H9 (cell line): ENCODE results near the gene THRB. TPM values are rescaled to one million over a fixed set of nuclear protein-coding genes. Genes with fewer than 3 reads are reported as not detected.

Experiments
- DNase-seq: peaks from one replicate; pipeline ENCODE4 v3.0.0-alpha.2; 2017
- H2AFZ ChIP-seq: one replicate; pipeline ENCODE4 v1.6.1; 2013; ENCODE audit warnings: mild to moderate bottlenecking, low read length, control low read depth, moderate library complexity
- H2AK5ac ChIP-seq: 2 replicates; pipeline ENCODE4 v1.6.1; 2013; ENCODE audit warnings: low read length, control low read depth, mixed read lengths; ENCODE audit not compliant: insufficient read length
- H2BK120ac ChIP-seq: one replicate; pipeline ENCODE4 v1.6.1; 2013; ENCODE audit warnings: low read depth, mild to moderate bottlenecking, low read length, control low read depth, inconsistent platforms; ENCODE audit not compliant: poor library complexity, severe bottlenecking
- H2BK12ac ChIP-seq: 2 replicates; pipeline ENCODE4 v1.6.1; 2013; ENCODE audit warnings: low read length, control low read depth, mixed read lengths, low read depth; ENCODE audit not compliant: insufficient read length
- H2BK15ac ChIP-seq: 2 replicates; pipeline ENCODE4 v1.6.1; 2013; ENCODE audit warnings: low read depth, low read length, control low read depth
- H2BK20ac ChIP-seq: one replicate; pipeline ENCODE4 v1.6.1; 2013; ENCODE audit warnings: low read depth, mild to moderate bottlenecking, low read length, control low read depth, inconsistent platforms; ENCODE audit not compliant: poor library complexity, severe bottlenecking
- H2BK5ac ChIP-seq: 2 replicates; pipeline ENCODE4 v1.6.1; 2013; ENCODE audit warnings: low read length, control low read depth, mixed read lengths; ENCODE audit not compliant: insufficient read length
- H3K14ac ChIP-seq: 2 replicates; pipeline ENCODE4 v1.6.1; 2013; ENCODE audit warnings: low read length, control low read depth; ENCODE audit not compliant: insufficient read depth
- H3K18ac ChIP-seq: 2 replicates; pipeline ENCODE4 v1.6.1; 2013; ENCODE audit warnings: low read depth, mild to moderate bottlenecking, mixed read lengths, low read length, control low read depth; ENCODE audit not compliant: insufficient read length
- H3K23ac ChIP-seq: 2 replicates; pipeline ENCODE4 v1.6.1; 2013; ENCODE audit warnings: low read length, control low read depth, mixed read lengths, low read depth; ENCODE audit not compliant: insufficient read length
- H3K23me2 ChIP-seq: 2 replicates; pipeline ENCODE4 v1.6.1; 2013; ENCODE audit warnings: low read depth, mild to moderate bottlenecking, mixed read lengths, low read length, control low read depth; ENCODE audit not compliant: insufficient read length, poor library complexity, severe bottlenecking
- H3K27ac ChIP-seq: 2 replicates; pipeline ENCODE4 v1.5.1; 2013; ENCODE audit warnings: low read length, control low read depth, mixed read lengths, low read depth; ENCODE audit not compliant: insufficient read length
- H3K27me3 ChIP-seq: 2 replicates; pipeline ENCODE4 v1.6.1; 2013; ENCODE audit warnings: low read length, control low read depth, inconsistent platforms; ENCODE audit not compliant: insufficient read depth
- H3K4ac ChIP-seq: 2 replicates; pipeline ENCODE4 v1.6.1; 2013; ENCODE audit warnings: low read depth, mild to moderate bottlenecking, control low read depth, inconsistent platforms, low read length, moderate library complexity
- H3K4me1 ChIP-seq: 2 replicates; pipeline ENCODE4 v1.6.1; 2013; ENCODE audit warnings: low read length, control low read depth, inconsistent platforms; ENCODE audit not compliant: insufficient read depth
- H3K4me2 ChIP-seq: 2 replicates; pipeline ENCODE4 v1.6.1; 2013; ENCODE audit warnings: low read length, control low read depth, mixed read lengths; ENCODE audit not compliant: insufficient read length, insufficient read depth
- H3K56ac ChIP-seq: 2 replicates; pipeline ENCODE4 v1.6.1; 2013; ENCODE audit warnings: low read depth, mild to moderate bottlenecking, mixed read lengths, low read length, control low read depth; ENCODE audit not compliant: insufficient read length
- H3K79me1 ChIP-seq: 2 replicates; pipeline ENCODE4 v1.6.1; 2013; ENCODE audit warnings: low read depth, mild to moderate bottlenecking, moderate library complexity, low read length, control low read depth, inconsistent platforms; ENCODE audit not compliant: insufficient read depth, poor library complexity, severe bottlenecking
- H3K79me2 ChIP-seq: 2 replicates; pipeline ENCODE4 v1.6.1; 2013; ENCODE audit warnings: low read length, control low read depth, inconsistent platforms; ENCODE audit not compliant: insufficient read depth
- H3K9ac ChIP-seq: 2 replicates; pipeline ENCODE4 v1.6.1; 2013; ENCODE audit warnings: low read length, control low read depth, mixed read lengths; ENCODE audit not compliant: insufficient read length; ENCODE audit errors: extremely low read depth
- H3K9me3 ChIP-seq: one replicate; pipeline ENCODE4 v1.6.1; 2013; ENCODE audit warnings: low read depth, low read length, inconsistent platforms; ENCODE audit not compliant: control insufficient read depth
- H3T11ph ChIP-seq: one replicate; pipeline ENCODE4 v1.6.1; 2013; ENCODE audit warnings: mild to moderate bottlenecking, low read length, control low read depth, inconsistent platforms
- H4K20me1 ChIP-seq: one replicate; pipeline ENCODE4 v1.6.1; 2013; ENCODE audit not compliant: control insufficient read depth, insufficient read length, insufficient read depth
- H4K5ac ChIP-seq: 2 replicates; pipeline ENCODE4 v1.6.1; 2013; ENCODE audit warnings: low read depth, mild to moderate bottlenecking, mixed read lengths, low read length, control low read depth; ENCODE audit not compliant: insufficient read length
- H4K8ac ChIP-seq: replicated peaks from 2 replicates; pipeline ENCODE4 v1.6.1; 2013; ENCODE audit warnings: low read length, control low read depth, mixed read lengths, low read depth; ENCODE audit not compliant: insufficient read length
- H4K91ac ChIP-seq: 2 replicates; pipeline ENCODE4 v1.6.1; 2013; ENCODE audit warnings: low read depth, mild to moderate bottlenecking, moderate library complexity, mixed read lengths, low read length, control low read depth; ENCODE audit not compliant: insufficient read length
- H3K27ac Mint-ChIP-seq, 3 experiments: 2 replicates in 2 of 3; 3 replicates in 1 of 3; pipeline ENCODE4 v1.8.0; 2020 to 2021; ENCODE audit warnings: mixed read lengths in 3 of 3, mild to moderate bottlenecking in 1 of 3, moderate library complexity in 1 of 3
- H3K27me3 Mint-ChIP-seq: 2 replicates; pipeline ENCODE4 v1.8.0; 2021; ENCODE audit warnings: low read depth, mild to moderate bottlenecking, moderate library complexity, mixed read lengths
- H3K36me3 Mint-ChIP-seq, 3 experiments: 2 replicates in 2 of 3; 3 replicates in 1 of 3; pipeline ENCODE4 v1.8.0; 2020 to 2021; ENCODE audit warnings: low read depth in 3 of 3, mixed read lengths in 3 of 3; ENCODE audit not compliant: insufficient read depth in 1 of 3
- H3K4me1 Mint-ChIP-seq, 2 experiments: 2 replicates each; pipeline ENCODE4 v1.8.0; 2020; ENCODE audit warnings: mixed read lengths in 2 of 2
- H3K4me3 Mint-ChIP-seq, 2 experiments: 2 replicates in 1 of 2; 3 replicates in 1 of 2; pipeline ENCODE4 v1.8.0; 2020 to 2021; ENCODE audit warnings: mild to moderate bottlenecking in 2 of 2, mixed read lengths in 2 of 2, moderate library complexity in 1 of 2
- H3K9me3 Mint-ChIP-seq, 2 experiments: 2 replicates in 1 of 2; 3 replicates in 1 of 2; pipeline ENCODE4 v1.8.0; 2020; ENCODE audit warnings: mild to moderate bottlenecking in 2 of 2, mixed read lengths in 2 of 2, moderate library complexity in 1 of 2
- WGBS: extraction: QIAGEN DNeasy Blood & Tissue Kit; methylation state at CpG from one replicate; pipeline ENCODE4 v1.1.7; 2013; ENCODE audit warnings: missing lambda C conversion rate, low lambda C conversion rate, mixed read lengths; ENCODE audit not compliant: insufficient read length; ENCODE audit errors: extremely low coverage; 5-methylcytosine and 5-hydroxymethylcytosine counted together
- total RNA-seq: library from RNA; stranded (reverse); gene quantifications from 2 replicates; pipeline ENCODE4 v1.2.1, GENCODE V29; 2021
- TF ChIP-seq, protein P1 (sequence below): fragments of 200-600 bp; sonication (generic); conservative IDR thresholded peaks from 3 replicates; pipeline ENCODE4 v1.8.0; 2021; ENCODE audit warnings: antibody characterized with exemption, mild to moderate bottlenecking

The THRB gene
- total RNA-seq, 1 experiment from 2014 or later: 8.6 TPM

DNA sequence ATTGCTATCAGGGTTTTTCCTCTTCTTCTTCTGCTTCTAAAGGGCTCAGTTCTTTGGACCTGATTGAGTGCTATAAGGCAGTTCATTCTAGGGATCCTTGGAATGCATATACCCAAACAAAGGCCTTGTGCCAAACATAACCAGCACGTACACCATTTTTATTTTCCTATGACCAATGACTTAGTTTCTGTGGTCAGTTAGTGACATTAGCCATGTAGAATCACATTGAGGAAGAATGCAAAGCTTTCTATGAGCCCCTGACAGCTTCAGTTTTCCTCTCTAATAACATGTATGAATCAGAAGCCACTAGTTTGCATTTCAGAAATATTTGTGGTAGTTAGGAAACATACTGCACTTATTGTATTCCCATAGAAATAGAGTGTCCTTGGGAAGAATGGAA, 240.0 kb downstream of the THRB start:
- no peak overlapping the region for H2BK5ac ChIP-seq
- no peak overlapping the region for H2BK12ac ChIP-seq
- no CpG with 5 or more reads among the region's 1 CpG for WGBS
- no peak overlapping the region for H4K8ac ChIP-seq
- TF ChIP-seq, protein P1, sequence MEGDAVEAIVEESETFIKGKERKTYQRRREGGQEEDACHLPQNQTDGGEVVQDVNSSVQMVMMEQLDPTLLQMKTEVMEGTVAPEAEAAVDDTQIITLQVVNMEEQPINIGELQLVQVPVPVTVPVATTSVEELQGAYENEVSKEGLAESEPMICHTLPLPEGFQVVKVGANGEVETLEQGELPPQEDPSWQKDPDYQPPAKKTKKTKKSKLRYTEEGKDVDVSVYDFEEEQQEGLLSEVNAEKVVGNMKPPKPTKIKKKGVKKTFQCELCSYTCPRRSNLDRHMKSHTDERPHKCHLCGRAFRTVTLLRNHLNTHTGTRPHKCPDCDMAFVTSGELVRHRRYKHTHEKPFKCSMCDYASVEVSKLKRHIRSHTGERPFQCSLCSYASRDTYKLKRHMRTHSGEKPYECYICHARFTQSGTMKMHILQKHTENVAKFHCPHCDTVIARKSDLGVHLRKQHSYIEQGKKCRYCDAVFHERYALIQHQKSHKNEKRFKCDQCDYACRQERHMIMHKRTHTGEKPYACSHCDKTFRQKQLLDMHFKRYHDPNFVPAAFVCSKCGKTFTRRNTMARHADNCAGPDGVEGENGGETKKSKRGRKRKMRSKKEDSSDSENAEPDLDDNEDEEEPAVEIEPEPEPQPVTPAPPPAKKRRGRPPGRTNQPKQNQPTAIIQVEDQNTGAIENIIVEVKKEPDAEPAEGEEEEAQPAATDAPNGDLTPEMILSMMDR: no peak
- no peaks in the 10 kb centered on the region for H4K20me1 ChIP-seq
- no peaks in the 10 kb centered on the region for H3K79me1 ChIP-seq
- H3K27ac Mint-ChIP-seq: no peak overlapping the region
- no peak overlapping the region for H3K4ac ChIP-seq
- H3K27me3 Mint-ChIP-seq: no peaks in the 10 kb centered on the region
- H3K14ac ChIP-seq: no peak overlapping the region
- H3K18ac ChIP-seq: no peak overlapping the region
- no peaks in the 10 kb centered on the region for H3K9me3 ChIP-seq
- H3K4me2 ChIP-seq: no peak overlapping the region
- H3K4me3 Mint-ChIP-seq: no peak overlapping the region
- no peak overlapping the region for H3K23ac ChIP-seq
- no peak for DNase-seq
- no peak overlapping the region for H2BK15ac ChIP-seq
- H3K4me1 ChIP-seq: no peaks in the 10 kb centered on the region
- H3K27me3 ChIP-seq: no peaks in the 10 kb centered on the region
- no peaks in the 10 kb centered on the region for H3K4me1 Mint-ChIP-seq
- no peak overlapping the region for H2BK20ac ChIP-seq
- H2AFZ ChIP-seq: no peak overlapping the region
- H2AK5ac ChIP-seq: no peak overlapping the region
- no peak overlapping the region for H4K5ac ChIP-seq
- H3K27ac ChIP-seq: no peak overlapping the region
- H3K79me2 ChIP-seq: no peaks in the 10 kb centered on the region
- H2BK120ac ChIP-seq: no peak overlapping the region
- no peak overlapping the region for H3K9ac ChIP-seq
- H3T11ph ChIP-seq: no peak overlapping the region
- H3K36me3 Mint-ChIP-seq: no peaks in the 10 kb centered on the region
- no peaks in the 10 kb centered on the region for H3K23me2 ChIP-seq
- H4K91ac ChIP-seq: no peak overlapping the region
- no peaks in the 10 kb centered on the region for H3K9me3 Mint-ChIP-seq
- H3K56ac ChIP-seq: no peak overlapping the region
